ENCODE data around the gene TTC19.

GRCh38 chr17:16001226-16001897 is 1.7 kb downstream of the TTC19 start:
- no peak for TF ChIP-seq EZH2 (IDR thresholded peaks at IDR 0.05; ENCODE audit: insufficient read depth, poor library complexity, severe bottlenecking)
- TF ChIP-seq EZH2phosphoT487 (IDR thresholded peaks at IDR 0.05; ENCODE audit: insufficient read depth, low read depth), result no peak

All from GM23248 (cell line).